ENCODE data around the gene CCDC159. TPM values are rescaled to one million over a fixed set of nuclear protein-coding genes. Genes with fewer than 3 reads are reported as not detected.
"Not testable (repeated sequence)": the region's sequence is repeated elsewhere in the genome, so short reads cannot be mapped to it uniquely, and the experiment has no call there.

The CCDC159 gene
- total RNA-seq, 2 experiments from 2014 or later, result 13.0 to 16.1 TPM

DNA sequence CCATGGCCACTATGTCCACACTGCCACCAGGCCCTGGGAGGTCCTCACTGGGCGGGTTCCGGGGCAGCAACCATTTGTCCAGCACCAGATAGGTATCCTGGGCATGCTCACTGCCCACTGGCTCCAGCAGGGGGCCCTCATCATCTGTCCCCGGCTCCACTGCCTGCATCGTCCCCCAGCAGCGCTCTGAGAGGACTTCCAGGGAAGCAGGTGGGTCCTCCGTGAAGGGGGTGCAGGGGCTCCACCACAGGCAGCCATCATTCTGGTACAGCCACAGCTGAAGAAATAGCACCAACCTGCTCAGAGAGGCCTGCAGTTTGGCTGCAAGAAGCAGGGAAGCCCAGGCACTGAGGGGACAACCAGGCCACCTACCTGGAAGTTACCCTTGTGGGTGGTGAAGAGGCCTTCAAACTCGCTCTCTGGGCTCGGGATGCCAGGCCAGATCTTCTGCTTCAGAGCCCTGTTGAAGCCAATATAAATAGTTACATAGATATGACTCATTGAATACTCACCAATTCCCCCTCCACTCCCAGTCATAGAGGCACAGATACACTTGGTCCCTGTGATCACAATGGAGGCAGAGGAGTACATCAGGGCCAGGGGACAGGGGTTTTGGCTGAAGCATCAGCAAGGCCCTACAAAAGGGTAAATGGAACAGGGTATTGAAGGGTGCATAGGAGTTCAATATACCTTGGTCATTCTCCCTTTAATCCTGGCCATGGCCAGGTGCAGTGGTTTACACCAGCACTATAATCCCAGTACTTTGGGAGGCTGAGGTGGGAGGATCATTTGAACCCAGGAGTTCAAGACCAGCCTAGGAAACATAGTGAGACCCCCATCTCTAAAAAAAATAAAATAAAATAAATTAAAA, 32.2 kb downstream of the CCDC159 start:
- H3K9me3 Mint-ChIP-seq (ENCODE audit: low read depth), result no peaks in the 10 kb centered on the region
- peaks cover 9% of the 10 kb centered on the region for H3K27me3 Mint-ChIP-seq
- peak; percentile 52 for DNase-seq
- no peak for ATAC-seq
- peaks cover 43% of the 10 kb centered on the region for H3K4me1 Mint-ChIP-seq
- H3K27ac Mint-ChIP-seq, result no peak overlapping the region
- H3K4me3 Mint-ChIP-seq, result no peak overlapping the region
- CTCF ChIA-PET, result interaction anchor here (1.0 to 1.6 kb wide), 3 partner anchors 43 to 128 kb away, joined by 4 to 7 read pairs (median 4); partner anchors contain the start of gene ZNF653
- H3K36me3 Mint-ChIP-seq, result peaks cover 15% of the 10 kb centered on the region

DNA sequence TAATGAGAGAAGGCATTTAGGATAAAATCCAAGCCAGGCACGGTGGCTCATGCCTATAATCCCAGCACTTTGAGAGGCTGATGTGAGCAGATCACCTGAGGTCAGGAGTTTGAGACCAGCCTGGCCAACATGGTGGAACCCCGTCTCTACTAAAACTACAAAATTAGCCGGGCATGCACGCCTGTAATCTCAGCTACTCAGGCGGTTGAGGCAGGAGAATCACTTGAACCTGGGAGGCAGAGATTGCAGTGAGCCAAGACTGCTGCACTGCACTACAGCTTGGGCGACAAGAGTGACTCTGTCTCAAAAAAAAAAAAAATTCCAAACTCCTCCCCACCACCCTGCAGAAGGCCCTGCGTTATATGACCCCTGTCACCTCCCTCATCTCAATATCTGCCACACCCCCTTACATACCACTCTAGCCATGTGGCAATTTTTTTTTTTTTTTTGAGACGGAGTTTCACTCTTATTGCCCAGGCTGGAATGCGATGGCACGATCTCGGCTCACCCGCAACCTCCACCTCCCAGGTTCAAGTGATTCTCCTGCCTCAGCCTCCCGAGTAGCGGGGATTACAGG, 33.0 kb downstream of the CCDC159 start:
- H3K9me3 Mint-ChIP-seq (ENCODE audit: low read depth); H3K27ac Mint-ChIP-seq; DNase-seq; ATAC-seq; H3K4me3 Mint-ChIP-seq: not testable (repeated sequence)
- H3K27me3 Mint-ChIP-seq, result peaks cover 13% of the 10 kb centered on the region
- CTCF ChIA-PET, result interaction anchor here (2.6 to 5.0 kb wide), 4 partner anchors 11 to 85 kb away, joined by 15 to 61 read pairs (median 22); partner anchors contain the start of genes ODAD3, PRKCSH and RGL3
- peaks cover 43% of the 10 kb centered on the region for H3K4me1 Mint-ChIP-seq
- H3K36me3 Mint-ChIP-seq, result peaks cover 15% of the 10 kb centered on the region

DNA sequence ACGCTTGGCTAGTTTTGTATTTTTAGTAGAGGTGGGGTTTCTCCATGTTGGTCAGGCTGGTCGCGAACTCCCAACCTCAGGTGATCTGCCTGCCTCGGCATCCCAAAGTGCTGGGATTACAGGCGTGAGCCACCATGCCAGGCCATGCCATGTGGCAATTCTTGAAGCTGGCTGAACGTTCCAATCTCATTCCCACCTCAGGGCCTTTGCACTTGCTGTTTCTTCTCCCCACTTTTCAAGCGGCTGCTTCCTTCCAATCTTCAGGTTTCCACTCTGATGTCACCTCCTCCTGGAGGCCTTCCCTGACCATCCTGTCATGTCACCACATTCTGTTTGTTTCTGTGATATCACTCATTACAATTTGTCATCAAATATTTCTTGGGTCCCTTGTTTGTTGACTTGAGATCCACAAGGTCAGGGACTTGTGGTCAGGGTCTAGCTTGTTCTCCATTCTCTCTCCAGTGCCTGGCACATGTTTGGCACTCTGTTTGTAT, 33.6 kb downstream of the CCDC159 start:
- CTCF ChIA-PET, result interaction anchor here (2.1 to 5.0 kb wide), 8 partner anchors 11 to 126 kb away, joined by 8 to 61 read pairs (median 16); partner anchors contain the start of genes ELAVL3, ODAD3, PRKCSH and RAB3D
- peak overlapping the region; percentile 97 for H3K27ac Mint-ChIP-seq
- ATAC-seq, result no peak
- DNase-seq, result no peak
- H3K9me3 Mint-ChIP-seq (ENCODE audit: low read depth), result no peaks in the 10 kb centered on the region
- peaks cover 18% of the 10 kb centered on the region for H3K27me3 Mint-ChIP-seq
- peaks cover 15% of the 10 kb centered on the region for H3K36me3 Mint-ChIP-seq
- H3K4me3 Mint-ChIP-seq, result peak overlapping the region; percentile 81
- H3K4me1 Mint-ChIP-seq, result peaks cover 43% of the 10 kb centered on the region

DNA sequence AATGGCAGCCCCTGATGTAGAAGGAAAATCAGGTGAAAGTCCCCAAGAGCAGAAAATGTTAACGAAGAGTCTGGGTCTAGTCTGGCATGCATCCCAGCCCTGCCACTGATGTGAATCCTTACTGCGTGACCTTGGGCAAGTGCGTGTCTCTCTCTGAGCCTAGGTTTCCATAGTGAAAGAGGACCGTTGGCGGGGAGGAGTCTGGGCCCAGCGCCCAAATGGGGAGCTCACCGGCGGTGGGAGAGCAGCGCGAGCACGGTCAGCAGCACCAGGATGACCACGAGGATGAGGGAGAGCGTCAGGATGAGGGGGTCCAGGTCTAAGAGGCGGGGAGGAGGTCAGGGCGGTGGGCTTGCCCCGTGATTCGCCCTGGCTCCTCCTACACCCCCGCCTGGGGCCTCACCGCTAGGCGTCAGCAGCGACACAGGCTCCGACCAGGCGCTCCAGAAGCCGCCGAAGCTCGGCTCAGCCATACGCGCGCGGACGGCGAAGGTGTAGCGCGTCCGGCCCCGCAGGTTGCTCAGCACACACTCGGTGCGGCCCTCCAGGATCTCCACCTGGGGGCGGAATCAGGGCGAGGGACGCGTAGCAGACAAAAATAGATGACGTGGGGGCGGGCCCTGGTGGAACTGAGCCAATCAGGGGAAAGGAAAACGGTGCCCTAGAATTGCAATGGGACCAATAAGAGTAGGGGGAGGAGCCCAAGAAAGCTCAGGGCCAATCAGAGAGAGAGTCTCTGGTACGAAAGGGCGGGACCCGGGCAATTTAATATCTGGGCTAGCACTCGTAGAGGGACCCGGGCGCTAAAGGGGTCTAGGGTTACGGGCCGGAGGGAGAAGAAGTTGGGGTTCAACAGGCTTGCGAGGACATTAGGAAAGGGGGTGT, 34.6 kb downstream of the CCDC159 start:
- H3K36me3 Mint-ChIP-seq, result peaks cover 15% of the 10 kb centered on the region
- H3K9me3 Mint-ChIP-seq (ENCODE audit: low read depth), result no peaks in the 10 kb centered on the region
- DNase-seq (peak; percentile 99), ATAC-seq (peak; percentile 83)
- peak overlapping the region; percentile 97 for H3K27ac Mint-ChIP-seq
- peaks cover 19% of the 10 kb centered on the region for H3K27me3 Mint-ChIP-seq
- CTCF ChIA-PET, result interaction anchor here (0.6 to 5.0 kb wide), 49 partner anchors 8 to 517 kb away, joined by 3 to 61 read pairs (median 4); partner anchors contain the start of genes CCDC159, ECSIT, ELAVL3 and ELOF1
- H3K4me3 Mint-ChIP-seq, result peak overlapping the region; percentile 81
- peaks cover 39% of the 10 kb centered on the region for H3K4me1 Mint-ChIP-seq

DNA sequence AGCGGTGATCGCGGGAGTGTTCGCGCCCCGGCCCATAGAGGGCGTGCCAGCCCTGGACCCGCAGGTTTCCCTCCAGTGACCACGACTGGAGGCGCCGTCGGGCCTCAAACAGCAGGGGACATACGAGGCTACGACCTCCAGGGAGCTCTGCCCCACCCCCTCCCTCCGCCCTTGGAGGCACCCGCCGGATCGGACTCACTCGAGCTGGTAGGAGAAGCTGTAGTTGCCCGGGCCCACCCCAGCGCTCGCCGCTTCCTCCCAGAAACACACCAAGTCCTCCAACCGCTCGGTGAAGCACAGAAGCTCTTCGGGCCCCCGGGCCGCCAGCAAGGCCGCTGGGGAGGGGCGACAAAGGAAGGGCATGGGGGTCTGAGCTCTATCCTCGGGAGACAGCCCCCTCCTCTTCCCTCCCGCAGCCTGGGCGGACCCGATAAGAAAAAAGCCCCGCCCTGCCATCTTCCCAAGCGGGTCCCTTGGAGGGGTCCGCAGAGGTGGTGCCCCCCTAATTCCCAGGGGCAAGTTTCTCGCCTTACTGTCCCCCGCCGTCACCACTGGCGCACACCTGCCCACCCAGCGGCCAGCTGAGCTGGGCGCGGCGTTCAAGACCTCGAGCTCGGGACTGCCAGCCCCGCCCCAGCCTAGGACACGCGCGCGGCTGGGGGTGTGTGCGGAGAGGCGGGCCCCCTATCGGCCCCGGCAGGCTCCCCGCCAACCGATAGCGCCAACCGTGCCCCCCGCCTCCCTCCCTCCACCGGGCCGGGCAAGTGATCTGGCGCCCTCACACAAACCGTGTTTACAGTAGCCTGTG, 36.8 kb downstream of the CCDC159 start:
- Mint-ChIP-seq H3K4me1 (peaks cover 30% of the 10 kb centered on the region), H3K27me3 (peaks cover 19% of the 10 kb centered on the region), H3K36me3 (peaks cover 5% of the 10 kb centered on the region), H3K9me3 (ENCODE audit: low read depth) (no peaks in the 10 kb centered on the region), H3K27ac (peak overlapping the region; percentile 72), H3K4me3 (peak overlapping the region; percentile 54)
- CTCF ChIA-PET, result interaction anchor here (0.7 to 5.0 kb wide), 19 partner anchors 7 to 185 kb away, joined by 3 to 61 read pairs (median 4); partner anchors contain the start of genes CCDC159, ELAVL3, ELOF1 and PRKCSH
- ATAC-seq (no peak), DNase-seq (peak; percentile 74)

DNA sequence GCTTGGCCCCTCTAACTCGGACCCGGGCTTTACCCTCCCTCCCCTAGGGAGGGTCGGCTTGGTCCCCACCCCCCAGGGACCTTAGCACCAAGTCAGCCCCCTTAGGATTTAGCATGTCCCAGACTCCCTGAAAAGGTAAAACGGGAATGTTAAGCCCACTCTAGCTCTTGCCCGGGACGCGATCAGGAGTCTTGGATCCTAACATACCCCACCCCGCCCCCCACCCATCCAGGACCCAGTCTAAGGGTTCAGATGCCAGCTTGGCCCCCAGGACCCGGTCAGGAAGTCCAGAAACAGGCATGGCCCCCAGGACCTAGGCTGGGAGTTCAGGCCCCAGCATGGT, 37.4 kb downstream of the CCDC159 start:
- Mint-ChIP-seq H3K36me3 (peaks cover 2% of the 10 kb centered on the region), H3K4me3 (no peak overlapping the region), H3K27me3 (peaks cover 19% of the 10 kb centered on the region), H3K4me1 (peaks cover 24% of the 10 kb centered on the region), H3K27ac (no peak overlapping the region), H3K9me3 (ENCODE audit: low read depth) (no peaks in the 10 kb centered on the region)
- DNase-seq (no peak), ATAC-seq (no peak)
- CTCF ChIA-PET, result interaction anchor here (0.8 to 5.0 kb wide), 10 partner anchors 8 to 186 kb away, joined by 3 to 61 read pairs (median 5); partner anchors contain the start of genes ELAVL3, ELOF1 and RGL3

DNA sequence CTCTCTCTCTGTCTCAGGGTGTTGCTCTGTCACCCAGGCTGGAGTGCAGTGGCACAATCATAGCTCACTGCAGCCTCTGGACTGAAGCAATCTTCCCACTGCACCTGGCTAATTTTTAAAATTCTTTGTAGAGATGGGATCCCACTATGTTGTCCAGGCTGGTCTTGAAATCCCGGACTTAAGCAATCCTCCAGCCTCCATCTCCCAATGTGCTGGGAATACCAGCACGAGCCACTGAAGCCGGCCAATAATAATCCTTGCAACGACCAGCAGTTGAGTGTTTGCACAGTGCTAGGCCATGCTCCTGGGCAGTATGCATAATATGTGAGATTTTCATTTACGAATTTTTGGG, 38.4 kb downstream of the CCDC159 start:
- Mint-ChIP-seq H3K36me3 (peaks cover 2% of the 10 kb centered on the region), H3K27ac (no peak overlapping the region), H3K4me3 (no peak overlapping the region), H3K27me3 (peaks cover 19% of the 10 kb centered on the region), H3K9me3 (ENCODE audit: low read depth) (no peaks in the 10 kb centered on the region), H3K4me1 (peaks cover 23% of the 10 kb centered on the region)
- ATAC-seq (no peak), DNase-seq (no peak)
- CTCF ChIA-PET, result interaction anchor here (0.9 to 3.3 kb wide), 3 partner anchors 9 to 97 kb away, joined by 4 to 20 read pairs (median 7); partner anchors contain the start of gene ELAVL3

DNA sequence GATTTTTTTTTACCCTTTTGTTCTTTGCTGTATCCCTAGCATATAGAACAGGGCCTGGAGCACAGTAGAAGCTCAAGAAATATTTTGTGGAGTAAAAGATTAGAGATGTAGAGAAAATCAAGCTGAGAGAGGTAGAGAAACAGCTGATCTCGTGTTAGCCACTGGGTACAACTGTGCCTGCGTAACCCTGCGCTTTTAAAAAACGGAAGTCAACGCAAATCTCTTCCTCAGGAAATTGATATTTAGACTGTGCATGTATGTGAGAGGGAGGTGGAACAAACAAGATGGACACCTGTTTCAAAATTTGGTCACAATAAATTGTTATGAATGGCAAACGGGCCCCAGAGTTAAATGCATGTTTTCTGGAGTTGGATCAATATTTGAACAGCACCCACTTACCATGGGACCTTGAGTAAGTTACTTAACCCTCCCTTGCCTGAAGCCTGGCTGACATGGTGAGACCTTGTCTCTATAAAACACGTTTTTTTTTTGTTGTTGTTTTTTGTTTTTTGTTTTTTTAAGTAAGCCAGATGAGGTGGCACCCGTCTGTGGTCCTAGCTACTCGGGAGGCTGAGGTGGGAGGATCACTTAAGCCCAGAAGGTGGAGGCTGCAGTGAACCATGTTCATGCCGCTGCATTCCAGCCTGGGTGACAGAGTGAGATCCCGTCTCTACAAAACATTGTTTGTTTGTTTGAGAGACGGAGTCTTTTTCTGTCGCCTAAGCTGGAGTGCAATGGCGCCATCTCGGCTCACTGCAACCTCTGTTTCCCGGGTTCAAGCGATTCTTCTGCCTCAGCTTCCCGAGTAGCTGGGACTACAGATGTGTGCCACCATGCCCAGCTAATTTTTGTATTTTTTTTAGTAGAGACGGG, 41.1 kb downstream of the CCDC159 start:
- no peak for DNase-seq
- H3K4me1 Mint-ChIP-seq, result peaks cover 9% of the 10 kb centered on the region
- H3K27ac Mint-ChIP-seq, result no peak overlapping the region
- no peaks in the 10 kb centered on the region for H3K36me3 Mint-ChIP-seq
- CTCF ChIA-PET, result interaction anchor here (1.3 to 1.6 kb wide), 2 partner anchors 13 kb away, joined by 3 to 5 read pairs; partner anchors contain the start of gene SWSAP1
- H3K9me3 Mint-ChIP-seq (ENCODE audit: low read depth), result no peaks in the 10 kb centered on the region
- H3K4me3 Mint-ChIP-seq, result no peak overlapping the region
- no peak for ATAC-seq
- peaks cover 19% of the 10 kb centered on the region for H3K27me3 Mint-ChIP-seq

DNA sequence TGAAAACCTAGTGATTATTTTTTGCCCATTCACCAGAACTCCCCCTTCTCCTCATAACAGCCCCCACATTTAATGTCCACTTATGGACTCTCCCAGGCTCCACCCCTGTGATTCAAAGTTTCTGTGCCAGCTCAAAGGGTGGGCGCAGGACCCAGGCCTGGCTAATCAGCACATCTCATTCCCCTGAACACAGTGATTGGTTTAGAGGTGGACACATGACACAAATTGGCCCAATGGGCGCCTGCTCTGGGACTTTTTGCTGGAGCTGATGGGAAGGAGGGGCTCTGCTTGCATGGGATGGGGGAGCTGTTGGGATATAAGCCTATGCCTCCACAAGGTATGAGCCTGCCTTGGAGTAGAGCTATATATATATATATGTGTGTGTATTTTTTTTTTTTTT, 44.0 kb downstream of the CCDC159 start:
- no peaks in the 10 kb centered on the region for H3K27me3 Mint-ChIP-seq
- no peak overlapping the region for H3K4me3 Mint-ChIP-seq
- no peak for DNase-seq
- H3K9me3 Mint-ChIP-seq (ENCODE audit: low read depth), result no peaks in the 10 kb centered on the region
- peaks cover 6% of the 10 kb centered on the region for H3K4me1 Mint-ChIP-seq
- H3K27ac Mint-ChIP-seq, result no peak overlapping the region
- CTCF ChIA-PET, result interaction anchor here (0.7 to 2.6 kb wide), 2 partner anchors 8 to 185 kb away, joined by 3 to 18 read pairs; no protein-coding TSS in a partner anchor
- no peaks in the 10 kb centered on the region for H3K36me3 Mint-ChIP-seq
- no peak for ATAC-seq

DNA sequence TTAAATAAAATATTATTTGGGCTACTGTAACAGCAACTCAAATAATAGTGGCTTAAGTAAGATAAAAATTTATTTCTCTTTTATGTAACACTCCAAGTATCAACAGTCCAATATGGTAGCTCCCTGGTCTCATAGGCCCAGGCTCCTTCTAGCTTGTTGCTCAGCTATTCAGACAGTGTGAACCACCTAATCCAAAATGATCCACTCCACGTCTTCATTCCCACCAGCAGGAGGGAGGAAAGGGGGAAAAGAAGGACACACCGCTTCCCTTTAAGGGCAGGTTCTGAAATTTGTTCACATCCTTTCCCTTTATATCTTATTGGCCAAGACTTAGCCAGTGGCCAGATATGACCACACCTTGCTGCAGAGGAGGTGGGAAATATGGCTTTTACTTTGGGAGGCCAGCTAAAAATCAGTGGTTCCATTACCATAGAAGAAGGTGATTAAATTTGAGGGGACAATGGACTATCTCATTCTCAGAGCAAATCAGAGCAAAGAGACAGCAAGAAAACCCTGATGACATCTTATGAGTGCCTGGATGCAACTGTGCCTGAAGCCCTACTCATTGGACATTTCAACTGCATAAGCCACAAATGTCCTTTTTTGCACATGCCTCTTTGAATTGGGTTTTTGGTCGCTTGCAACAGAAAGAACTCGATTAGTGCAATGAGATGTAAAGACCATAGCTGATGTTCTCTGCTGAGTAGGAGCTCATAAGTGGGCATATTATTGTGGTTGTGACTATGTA, 44.8 kb downstream of the CCDC159 start:
- no peak for DNase-seq
- Mint-ChIP-seq H3K27me3 (no peaks in the 10 kb centered on the region), H3K4me1 (peaks cover 6% of the 10 kb centered on the region), H3K4me3 (no peak overlapping the region), H3K36me3 (no peaks in the 10 kb centered on the region), H3K9me3 (ENCODE audit: low read depth) (no peaks in the 10 kb centered on the region), H3K27ac (no peak overlapping the region)
- CTCF ChIA-PET, result interaction anchor here (0.7 to 2.6 kb wide), 2 partner anchors 9 to 186 kb away, joined by 3 to 18 read pairs; no protein-coding TSS in a partner anchor
- no peak for ATAC-seq
